Measurements from ENCODE around the gene DNASE1L1.

DNA sequence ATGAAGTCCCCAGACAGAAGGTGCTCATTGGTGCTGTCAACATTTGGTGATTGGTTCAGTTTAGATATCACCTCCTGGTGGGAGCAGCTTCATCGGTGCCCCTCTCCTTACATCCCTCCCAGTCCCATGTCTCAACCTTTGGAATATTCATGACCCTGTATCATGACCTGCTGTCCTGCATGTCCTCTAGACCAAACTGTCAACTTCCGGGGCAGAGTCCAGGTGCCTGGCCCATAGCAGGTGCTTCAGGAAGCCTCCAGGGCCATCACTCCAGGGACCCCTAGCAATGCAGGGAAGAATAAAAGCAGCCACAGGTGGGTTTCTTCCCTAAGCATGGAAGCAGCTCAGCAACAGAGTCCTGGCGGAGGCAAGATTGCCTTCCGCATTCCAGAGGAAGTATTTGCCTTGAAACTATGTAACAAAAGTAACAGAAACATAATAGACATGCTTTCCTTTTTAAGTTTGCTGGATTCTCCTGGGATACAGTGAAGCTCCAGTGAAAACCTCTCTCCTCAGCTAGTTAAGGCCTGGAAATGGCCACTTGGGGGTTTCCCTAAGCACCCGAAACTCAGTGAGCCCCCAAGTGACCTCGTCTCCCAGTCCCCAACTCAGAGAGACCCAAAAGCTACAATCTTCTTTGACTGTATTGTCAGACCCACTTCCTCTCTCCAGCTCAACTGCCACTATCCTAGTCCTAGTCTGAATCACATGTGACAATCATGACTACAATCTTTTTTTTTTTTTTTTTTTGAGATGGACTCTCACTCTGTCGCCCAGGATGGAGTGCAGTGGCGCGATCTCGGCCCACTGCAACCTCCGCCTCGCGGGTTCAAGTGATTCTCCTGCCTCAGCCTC, 18.1 kb upstream of the DNASE1L1 start:
- TF ChIP-seq POLR2A (IDR thresholded peaks at IDR 0.05) = no peak
- TF ChIP-seq, protein P1, sequence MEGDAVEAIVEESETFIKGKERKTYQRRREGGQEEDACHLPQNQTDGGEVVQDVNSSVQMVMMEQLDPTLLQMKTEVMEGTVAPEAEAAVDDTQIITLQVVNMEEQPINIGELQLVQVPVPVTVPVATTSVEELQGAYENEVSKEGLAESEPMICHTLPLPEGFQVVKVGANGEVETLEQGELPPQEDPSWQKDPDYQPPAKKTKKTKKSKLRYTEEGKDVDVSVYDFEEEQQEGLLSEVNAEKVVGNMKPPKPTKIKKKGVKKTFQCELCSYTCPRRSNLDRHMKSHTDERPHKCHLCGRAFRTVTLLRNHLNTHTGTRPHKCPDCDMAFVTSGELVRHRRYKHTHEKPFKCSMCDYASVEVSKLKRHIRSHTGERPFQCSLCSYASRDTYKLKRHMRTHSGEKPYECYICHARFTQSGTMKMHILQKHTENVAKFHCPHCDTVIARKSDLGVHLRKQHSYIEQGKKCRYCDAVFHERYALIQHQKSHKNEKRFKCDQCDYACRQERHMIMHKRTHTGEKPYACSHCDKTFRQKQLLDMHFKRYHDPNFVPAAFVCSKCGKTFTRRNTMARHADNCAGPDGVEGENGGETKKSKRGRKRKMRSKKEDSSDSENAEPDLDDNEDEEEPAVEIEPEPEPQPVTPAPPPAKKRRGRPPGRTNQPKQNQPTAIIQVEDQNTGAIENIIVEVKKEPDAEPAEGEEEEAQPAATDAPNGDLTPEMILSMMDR (IDR thresholded peaks at IDR 0.05) = no peak
- no peak for TF ChIP-seq EP300 (IDR thresholded peaks at IDR 0.05)

All from stomach (tissue), 4 donors.